IPS DF 4.7 (cell line): ENCODE data around the gene DENND5A.

ENCODE experiments used
- DNase-seq: peaks from one replicate; pipeline ENCODE4 v3.0.0-alpha.2; 2013; ENCODE audit warnings: low spot score; ENCODE audit errors: extremely low read depth

DENND5A gene

GRCh38 chr11:9138612-9139579 lies 126.3 kb downstream of the DENND5A start:
- no peak for DNase-seq

GRCh38 chr11:9138133-9138453 lies 127.1 kb downstream of the DENND5A start:
- DNase-seq = no peak

GRCh38 chr11:9137293-9138132 lies 127.6 kb downstream of the DENND5A start:
- DNase-seq = peak; percentile 53

GRCh38 chr11:9136741-9137140 lies 128.4 kb downstream of the DENND5A start:
- no peak for DNase-seq

- DNase-seq = no peak
These were observed 131.2 kb downstream of the DENND5A start for GRCh38 chr11:9133956-9134355.

GRCh38 chr11:9132203-9132878 lies 132.8 kb downstream of the DENND5A start:
- DNase-seq = no peak

- no peak for DNase-seq
These were observed 134.9 kb downstream of the DENND5A start for GRCh38 chr11:9130297-9130696.

- no peak for DNase-seq
These were observed 138.5 kb downstream of the DENND5A start for GRCh38 chr11:9126636-9127035.

GRCh38 chr11:9125185-9125886 lies 139.8 kb downstream of the DENND5A start:
- DNase-seq = no peak

GRCh38 chr11:9123595-9124304 lies 141.4 kb downstream of the DENND5A start:
- no peak for DNase-seq

- DNase-seq = no peak
These were observed 143.7 kb downstream of the DENND5A start for GRCh38 chr11:9121469-9121796.

- peak; percentile 46 for DNase-seq
These were observed 144.3 kb downstream of the DENND5A start for GRCh38 chr11:9120664-9121468.

- DNase-seq = no peak
These were observed 146.9 kb downstream of the DENND5A start for GRCh38 chr11:9118277-9118676.

GRCh38 chr11:9112075-9112474 lies 153.1 kb downstream of the DENND5A start:
- no peak for DNase-seq

- DNase-seq = no peak
These were observed 155.1 kb downstream of the DENND5A start for GRCh38 chr11:9109858-9110731.

- no peak for DNase-seq
These were observed 160.6 kb downstream of the DENND5A start for GRCh38 chr11:9104580-9104979.

GRCh38 chr11:9103542-9104276 lies 161.4 kb downstream of the DENND5A start:
- no peak for DNase-seq

GRCh38 chr11:9099617-9100016 lies 165.5 kb downstream of the DENND5A start:
- DNase-seq = no peak
